IMR-90 (cell line): ENCODE results near the gene CENPX. TPM values are rescaled to one million over a fixed set of nuclear protein-coding genes. Genes with fewer than 3 reads are reported as not detected.
A peak's percentile ranks its signal among the peaks of the same experiment; 100 is the strongest.

Source experiments
- ATAC-seq: fragments of 200-7000 bp; cut with Tn5 transposase; 2 replicates; pipeline ENCODE4 v1.9.1; 2020; ENCODE audit warnings: low read depth, mild to moderate bottlenecking, moderate library complexity
- BruUV-seq: library from RNA; stranded (reverse); fragments of 400-500 nt; replicated peaks from 2 replicates; lab custom pipeline; 2021; lab: Mats Ljungman, UMichigan
- CTCF ChIA-PET: fragments of 300-600 bp; formaldehyde crosslinking; extraction: SDS; loops from one replicate; lab custom pipeline; 2021; ENCODE audit warnings: antibody characterized with exemption; lab: Yijun Ruan, JAX
- POLR2A ChIA-PET: fragments of 300-600 bp; sonication (Branson Sonifier 250); formaldehyde crosslinking; loops from one replicate; lab custom pipeline; 2022; ENCODE audit warnings: antibody characterized with exemption; ENCODE audit not compliant: unreplicated experiment; lab: Charles Lee
- DNase-seq: peaks from one replicate; pipeline ENCODE4 v3.0.0; 2013
- H2AFZ ChIP-seq: replicated peaks from 2 replicates; pipeline ENCODE3; 2013; ENCODE audit warnings: low read length, mild to moderate bottlenecking; ENCODE audit not compliant: poor library complexity
- H2AK5ac ChIP-seq: 2 replicates; pipeline ENCODE4 v1.6.1; 2013; ENCODE audit warnings: low read depth, low read length, inconsistent platforms
- H2AK9ac ChIP-seq: replicated peaks from 2 replicates; pipeline ENCODE3; 2013; ENCODE audit warnings: mild to moderate bottlenecking, low read depth, low read length, moderate library complexity; ENCODE audit not compliant: poor library complexity
- H2BK120ac ChIP-seq: 2 replicates; pipeline ENCODE4 v1.6.1; 2013; ENCODE audit warnings: low read depth, low read length, inconsistent platforms
- H2BK15ac ChIP-seq: 3 replicates; pipeline ENCODE4 v1.6.1; 2013; ENCODE audit warnings: low read depth, low read length, inconsistent platforms
- H2BK20ac ChIP-seq: 2 replicates; pipeline ENCODE4 v1.6.1; 2013; ENCODE audit warnings: low read depth, mild to moderate bottlenecking, inconsistent platforms, low read length, moderate library complexity
- H2BK5ac ChIP-seq: 2 replicates; pipeline ENCODE4 v1.6.1; 2013; ENCODE audit warnings: mild to moderate bottlenecking, low read depth, low read length, inconsistent platforms; ENCODE audit not compliant: poor library complexity, severe bottlenecking
- H3K14ac ChIP-seq: replicated peaks from 2 replicates; pipeline ENCODE4 v1.6.1; 2013; ENCODE audit warnings: low read depth, low read length, inconsistent platforms
- H3K18ac ChIP-seq: 2 replicates; pipeline ENCODE4 v1.6.1; 2013; ENCODE audit warnings: low read depth, low read length, control low read depth
- H3K23ac ChIP-seq: 2 replicates; pipeline ENCODE4 v1.6.1; 2013; ENCODE audit warnings: low read depth, low read length, inconsistent platforms
- H3K27ac ChIP-seq: 2 replicates; pipeline ENCODE4 v1.5.1; 2013; ENCODE audit warnings: mild to moderate bottlenecking, control low read depth, low read length; ENCODE audit not compliant: insufficient read depth
- H3K27me3 ChIP-seq: 2 replicates; pipeline ENCODE4 v1.6.1; 2013; ENCODE audit warnings: low read length; ENCODE audit not compliant: control insufficient read depth, insufficient read depth
- H3K36me3 ChIP-seq: 2 replicates; pipeline ENCODE4 v1.6.1; 2013; ENCODE audit warnings: low read length, mixed read lengths; ENCODE audit not compliant: control insufficient read depth, insufficient read depth
- H3K4ac ChIP-seq: 2 replicates; pipeline ENCODE4 v1.6.1; 2013; ENCODE audit warnings: low read depth, low read length, inconsistent platforms
- H3K4me1 ChIP-seq: 2 replicates; pipeline ENCODE4 v1.6.1; 2013; ENCODE audit warnings: low read length, mixed read lengths; ENCODE audit not compliant: control insufficient read depth, insufficient read depth
- H3K4me2 ChIP-seq: 2 replicates; pipeline ENCODE4 v1.6.1; 2013; ENCODE audit warnings: low read depth, mild to moderate bottlenecking, control low read depth, low read length, moderate library complexity
- H3K4me3 ChIP-seq: 2 replicates; pipeline ENCODE4 v1.5.1; 2013; ENCODE audit warnings: low read depth, mild to moderate bottlenecking, control low read depth, low read length, moderate library complexity; ENCODE audit not compliant: insufficient read depth
- H3K56ac ChIP-seq: 2 replicates; pipeline ENCODE4 v1.6.1; 2013; ENCODE audit warnings: low read length, inconsistent platforms; ENCODE audit not compliant: insufficient read depth; ENCODE audit errors: extremely low read depth
- H3K79me1 ChIP-seq, 2 experiments: 2 replicates each; pipeline ENCODE4 v1.6.1; 2013; ENCODE audit warnings: low read length in 2 of 2, inconsistent platforms in 1 of 2, low read depth in 1 of 2
- H3K9ac ChIP-seq: 2 replicates; pipeline ENCODE4 v1.6.1; 2013; ENCODE audit warnings: low read depth, low read length, control low read depth
- H3K9me1 ChIP-seq: 2 replicates; pipeline ENCODE4 v1.6.1; 2013; ENCODE audit warnings: low read length, inconsistent platforms; ENCODE audit not compliant: insufficient read depth
- H3K9me3 ChIP-seq: 2 replicates; pipeline ENCODE4 v1.6.1; 2013; ENCODE audit warnings: low read length; ENCODE audit not compliant: control insufficient read depth, insufficient read depth
- H4K20me1 ChIP-seq: 2 replicates; pipeline ENCODE4 v1.6.1; 2013; ENCODE audit warnings: low read length, inconsistent platforms; ENCODE audit not compliant: insufficient read depth
- H4K5ac ChIP-seq: 2 replicates; pipeline ENCODE4 v1.6.1; 2013; ENCODE audit warnings: mild to moderate bottlenecking, low read depth, low read length, control low read depth
- H4K8ac ChIP-seq, 2 experiments: 2 replicates each; pipeline ENCODE4 v1.6.1; 2013; ENCODE audit warnings: low read depth in 2 of 2, low read length in 2 of 2, control low read depth in 1 of 2, inconsistent platforms in 1 of 2
- H4K91ac ChIP-seq: 2 replicates; pipeline ENCODE4 v1.6.1; 2013; ENCODE audit warnings: low read depth, low read length, inconsistent platforms; ENCODE audit not compliant: insufficient read depth
- BHLHE40 ChIP-seq: fragments of 150-350 bp; IDR thresholded peaks from 2 replicates; pipeline ENCODE4 v1.6.1; 2016; ENCODE audit warnings: mild to moderate bottlenecking, low read depth, low read length
- CEBPB ChIP-seq: IDR thresholded peaks from 2 replicates; pipeline ENCODE4 v1.6.1; 2012; ENCODE audit warnings: low read depth, low read length, improper control_type of control experiment
- CHD1 ChIP-seq: IDR thresholded peaks from 2 replicates; pipeline ENCODE4 v1.6.1; 2012; ENCODE audit warnings: low read depth, low read length, improper control_type of control experiment
- MAFK ChIP-seq: IDR thresholded peaks from 2 replicates; pipeline ENCODE4 v1.6.1; 2012; ENCODE audit warnings: low read depth, low read length, improper control_type of control experiment
- MAZ ChIP-seq: IDR thresholded peaks from 2 replicates; pipeline ENCODE4 v1.6.1; 2012; ENCODE audit warnings: low read depth, mild to moderate bottlenecking, low read length, improper control_type of control experiment, moderate library complexity, borderline replicate concordance
- MXI1 ChIP-seq: IDR thresholded peaks from 2 replicates; pipeline ENCODE4 v1.6.1; 2012; ENCODE audit warnings: low read depth, mild to moderate bottlenecking, low read length, moderate library complexity, borderline replicate concordance
- NFE2L2 ChIP-seq: fragments of 150-350 bp; IDR thresholded peaks from 2 replicates; pipeline ENCODE4 v1.6.1; 2016; ENCODE audit warnings: low read depth, mild to moderate bottlenecking, low read length
- POLR2A ChIP-seq: IDR thresholded peaks from 2 replicates; pipeline ENCODE4 v1.6.1; 2012; ENCODE audit warnings: mild to moderate bottlenecking, low read depth, low read length
- RAD21 ChIP-seq: IDR thresholded peaks from 2 replicates; pipeline ENCODE4 v1.6.1; 2012; ENCODE audit warnings: low read length, improper control_type of control experiment
- RCOR1 ChIP-seq: IDR thresholded peaks from 2 replicates; pipeline ENCODE4 v1.6.1; 2012; ENCODE audit warnings: mild to moderate bottlenecking, low read length, improper control_type of control experiment; ENCODE audit not compliant: insufficient replicate concordance
- RFX5 ChIP-seq: IDR thresholded peaks from 2 replicates; pipeline ENCODE4 v1.8.0; 2012; ENCODE audit warnings: low read depth, mild to moderate bottlenecking, low read length, moderate library complexity
- WGBS, 2 experiments: methylation state at CpG; one replicate each; pipeline versions ENCODE4 v1.1.5 to v1.1.7; 2013; ENCODE audit warnings: missing lambda C conversion rate in 2 of 2; ENCODE audit not compliant: insufficient read length in 1 of 2; ENCODE audit errors: extremely low coverage in 2 of 2; 5-methylcytosine and 5-hydroxymethylcytosine counted together
- dilution Hi-C: fragments of 300-500 bp; cut with HindIII; formaldehyde crosslinking; loops from one replicate; pipeline ENCODE4 v1.14.3; 2018; ENCODE audit warnings: low sequenced_read_pairs; ENCODE audit not compliant: unreplicated experiment
- in situ Hi-C: fragments of 300-500 bp; cut with MboI; formaldehyde crosslinking; loops from 3 replicates; pipeline ENCODE4 v1.14.3; 2019; ENCODE audit warnings: low sequenced_read_pairs, inconsistent platforms, mixed read lengths
- intact Hi-C: fragments of 100-400 bp; cut with micrococcal nuclease; formaldehyde crosslinking; loops from 2 replicates; pipeline ENCODE4 v1.10.0; 2022
- polyA plus RNA-seq, 3 experiments: library from polyadenylated mRNA; depleted of rRNA; stranded (reverse); fragments of >200 nt; gene quantifications; 2 replicates each; pipeline ENCODE4 v1.2.3, GENCODE V29; 2012; ENCODE audit warnings: low replicate concordance in 1 of 3
- total RNA-seq: library from RNA; depleted of rRNA; stranded (reverse); fragments of >200 nt; gene quantifications from 2 replicates; pipeline ENCODE4 v1.2.3, GENCODE V29; 2012
- TF ChIP-seq, protein P1 (sequence below): fragments of 150-350 bp; IDR thresholded peaks from 2 replicates; pipeline ENCODE4 v1.6.1; 2017; ENCODE audit warnings: mild to moderate bottlenecking, antibody characterized with exemption, low read length, low read depth
- TF ChIP-seq, protein P2 (sequence below): conservative IDR thresholded peaks from 2 replicates; pipeline ENCODE4 v1.5.1; 2012; ENCODE audit warnings: mild to moderate bottlenecking, low read depth, low read length, improper control_type of control experiment

Gene CENPX
- total and polyA plus RNA-seq, 2 of the 4 experiments (the other 2 are of a cell fraction), result 44.8 to 86.8 TPM

DNA sequence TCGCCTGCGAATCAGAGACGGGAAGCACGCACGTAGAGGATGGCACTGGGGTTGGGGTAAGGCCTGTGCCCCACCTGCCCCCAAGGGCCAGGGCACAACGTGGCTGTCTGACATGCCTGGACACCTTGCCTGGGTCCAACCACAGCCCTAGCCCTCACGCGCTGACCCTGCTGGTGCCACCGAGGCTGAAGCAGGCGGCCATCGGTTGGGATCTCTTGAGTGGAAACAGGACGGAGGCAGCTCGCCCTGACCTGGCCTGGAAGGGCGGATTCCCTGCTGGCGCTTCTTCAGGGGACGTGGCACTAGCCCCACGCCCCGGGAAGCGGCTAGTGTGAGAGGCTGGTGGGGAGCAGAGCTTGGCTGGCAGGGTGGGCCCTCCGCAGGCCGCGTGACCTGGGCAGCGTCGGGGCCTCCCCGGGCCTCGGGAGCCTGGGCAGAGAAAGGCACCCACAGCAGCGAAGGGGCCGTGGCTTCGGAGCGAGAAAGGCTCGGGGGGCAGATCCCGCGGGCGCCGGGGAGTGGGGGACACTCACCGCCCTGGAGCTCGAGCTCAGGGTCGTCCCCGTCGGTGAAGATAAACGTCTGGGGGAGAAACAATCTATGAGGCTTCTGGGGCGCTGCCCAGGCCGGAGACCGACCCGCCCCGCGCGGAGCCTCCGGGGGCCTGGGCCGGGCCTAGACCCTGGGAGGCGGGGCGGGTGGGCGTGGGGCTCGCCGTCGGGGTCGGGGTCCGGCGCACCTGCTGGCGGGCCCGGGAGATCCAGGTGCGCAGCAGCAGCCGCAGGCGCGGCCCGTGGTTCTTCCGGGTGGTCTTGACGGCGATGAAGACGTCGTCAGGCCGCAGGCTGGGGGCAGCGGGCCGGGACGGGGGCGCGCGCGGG, 28.3 kb upstream of the CENPX start (continued):
- no peak for TF ChIP-seq CHD1
- no peak for TF ChIP-seq MAFK
- TF ChIP-seq CEBPB, result no peak

DNA sequence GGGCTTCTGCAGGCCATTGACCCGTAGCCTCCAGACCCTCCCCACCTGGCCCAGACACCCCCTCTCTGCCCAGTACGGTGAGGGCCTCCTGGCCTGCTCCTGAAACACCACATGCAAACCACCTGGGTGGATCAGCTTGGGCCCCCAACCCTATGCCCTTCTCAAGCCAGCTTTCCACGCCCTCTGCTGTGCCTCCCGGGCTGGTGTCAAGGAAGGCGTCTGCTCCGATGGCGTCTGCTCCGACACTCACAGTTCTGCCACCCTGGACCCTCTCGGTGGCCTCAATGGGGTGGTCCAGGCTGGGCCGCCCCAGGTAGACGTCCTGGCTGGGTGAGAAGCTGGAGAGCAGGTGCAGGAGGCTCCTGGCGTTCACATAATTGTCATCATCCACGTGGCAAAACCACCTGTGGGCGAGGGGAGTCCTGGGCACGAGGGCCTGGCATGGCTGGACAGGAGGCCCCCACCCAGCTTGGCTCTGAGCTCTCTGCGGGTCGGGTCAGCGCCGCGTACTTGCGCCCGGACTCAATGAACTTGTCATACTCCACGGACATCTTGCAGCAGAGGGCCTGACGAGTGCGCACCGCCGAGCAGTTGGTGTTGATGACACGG, 27.6 kb upstream of the CENPX start:
- Histone ChIP-seq H3K27me3 (no peaks in the 10 kb centered on the region), H3K36me3 (peaks cover 46% of the 10 kb centered on the region), H2AK5ac (peak overlapping the region; percentile 96), H2BK15ac (no peak overlapping the region), H3K4me1 (peaks cover 18% of the 10 kb centered on the region), H3K4me2 (peak overlapping the region; percentile 91; the same call in 1 of the 2 replicates), H4K8ac (peak overlapping the region; percentile 71 to 91; a peak in 3 of 4 replicates), H3K9me3 (no peaks in the 10 kb centered on the region), H3K23ac (peak overlapping the region; percentile 64), H3K9me1 (peaks cover 7% of the 10 kb centered on the region), H2BK20ac (no peak overlapping the region), H4K5ac (peak overlapping the region; percentile 81), H3K18ac (no peak overlapping the region), H2AFZ (peak overlapping the region; percentile 77), H3K4me3 (peak overlapping the region; percentile 99), H4K91ac (0 out of 2 replicates have a peak overlapping the region, but pooled peaks have one; percentile 23), H3K27ac (no peak overlapping the region), H2BK5ac (peak overlapping the region; percentile 56), H2AK9ac (peak overlapping the region; percentile 100), H3K4ac (peak overlapping the region; percentile 87), H4K20me1 (peaks cover 7% of the 10 kb centered on the region), H3K79me1 (peaks cover 14 to 41% of the 10 kb centered on the region in 2 experiments), H3K9ac (0 out of 2 replicates have a peak overlapping the region, but pooled peaks have one; percentile 65), H3K14ac (no peak overlapping the region), H2BK120ac (no peak overlapping the region), H3K56ac (no peak overlapping the region)
- in situ Hi-C loops, result no loop called here
- WGBS, 2 experiments, result 91% methylated on average over 23 of the region's 28 CpGs; no CpG with 5 or more reads in 1 of the 2 experiments
- DNase-seq (no peak), ATAC-seq (no peak)
- dilution Hi-C loops, result no loop called here
- intact Hi-C loops, result no loop called here
- BruUV-seq, result no TSS peak
- ChIA-PET POLR2A (no interaction called here), CTCF (no interaction called here)
- TF ChIP-seq, protein P1, sequence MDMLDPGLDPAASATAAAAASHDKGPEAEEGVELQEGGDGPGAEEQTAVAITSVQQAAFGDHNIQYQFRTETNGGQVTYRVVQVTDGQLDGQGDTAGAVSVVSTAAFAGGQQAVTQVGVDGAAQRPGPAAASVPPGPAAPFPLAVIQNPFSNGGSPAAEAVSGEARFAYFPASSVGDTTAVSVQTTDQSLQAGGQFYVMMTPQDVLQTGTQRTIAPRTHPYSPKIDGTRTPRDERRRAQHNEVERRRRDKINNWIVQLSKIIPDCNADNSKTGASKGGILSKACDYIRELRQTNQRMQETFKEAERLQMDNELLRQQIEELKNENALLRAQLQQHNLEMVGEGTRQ, result no peak
- TF ChIP-seq MXI1, result no peak
- no peak for TF ChIP-seq MAZ
- TF ChIP-seq POLR2A, result no peak
- TF ChIP-seq RFX5, result no peak
- TF ChIP-seq RCOR1, result no peak
- TF ChIP-seq MAFK, result no peak
- TF ChIP-seq RAD21, result no peak
- TF ChIP-seq, protein P2, sequence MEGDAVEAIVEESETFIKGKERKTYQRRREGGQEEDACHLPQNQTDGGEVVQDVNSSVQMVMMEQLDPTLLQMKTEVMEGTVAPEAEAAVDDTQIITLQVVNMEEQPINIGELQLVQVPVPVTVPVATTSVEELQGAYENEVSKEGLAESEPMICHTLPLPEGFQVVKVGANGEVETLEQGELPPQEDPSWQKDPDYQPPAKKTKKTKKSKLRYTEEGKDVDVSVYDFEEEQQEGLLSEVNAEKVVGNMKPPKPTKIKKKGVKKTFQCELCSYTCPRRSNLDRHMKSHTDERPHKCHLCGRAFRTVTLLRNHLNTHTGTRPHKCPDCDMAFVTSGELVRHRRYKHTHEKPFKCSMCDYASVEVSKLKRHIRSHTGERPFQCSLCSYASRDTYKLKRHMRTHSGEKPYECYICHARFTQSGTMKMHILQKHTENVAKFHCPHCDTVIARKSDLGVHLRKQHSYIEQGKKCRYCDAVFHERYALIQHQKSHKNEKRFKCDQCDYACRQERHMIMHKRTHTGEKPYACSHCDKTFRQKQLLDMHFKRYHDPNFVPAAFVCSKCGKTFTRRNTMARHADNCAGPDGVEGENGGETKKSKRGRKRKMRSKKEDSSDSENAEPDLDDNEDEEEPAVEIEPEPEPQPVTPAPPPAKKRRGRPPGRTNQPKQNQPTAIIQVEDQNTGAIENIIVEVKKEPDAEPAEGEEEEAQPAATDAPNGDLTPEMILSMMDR, result no peak
- no peak for TF ChIP-seq CEBPB
- TF ChIP-seq NFE2L2, result no peak
- TF ChIP-seq BHLHE40, result no peak
